ENCODE data around the gene GAGE12G.
"Not testable (repeated sequence)": the region's sequence is repeated elsewhere in the genome, so short reads cannot be mapped to it uniquely, and the experiment has no call there.

Gene GAGE12G, protein sequence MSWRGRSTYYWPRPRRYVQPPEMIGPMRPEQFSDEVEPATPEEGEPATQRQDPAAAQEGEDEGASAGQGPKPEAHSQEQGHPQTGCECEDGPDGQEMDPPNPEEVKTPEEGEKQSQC

DNA sequence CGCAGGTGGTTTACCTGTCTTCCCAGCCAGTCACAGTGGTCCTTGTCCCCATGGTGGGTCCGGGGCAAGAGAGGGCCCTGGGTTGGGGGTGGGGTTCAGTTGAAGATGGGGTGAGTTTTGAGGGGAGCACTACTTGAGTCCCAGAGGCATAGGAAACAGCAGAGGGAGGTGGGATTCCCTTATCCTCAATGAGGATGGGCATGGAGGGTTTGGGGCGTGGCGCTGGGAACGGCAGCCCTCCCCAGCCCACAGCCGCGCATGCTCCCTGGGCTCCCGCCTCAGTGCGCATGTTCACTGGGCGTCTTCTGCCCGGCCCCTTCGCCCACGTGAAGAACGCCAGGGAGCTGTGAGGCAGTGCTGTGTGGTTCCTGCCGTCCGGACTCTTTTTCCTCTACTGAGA is at the start of gene GAGE12G:
Gene GAGE12G, plus strand, starts transcription at position 301 of the 400 bp plus-strand sequence. CDS start 1,155 bp downstream, outside the sequence.
- DNase-seq, result not testable (repeated sequence)

DNA sequence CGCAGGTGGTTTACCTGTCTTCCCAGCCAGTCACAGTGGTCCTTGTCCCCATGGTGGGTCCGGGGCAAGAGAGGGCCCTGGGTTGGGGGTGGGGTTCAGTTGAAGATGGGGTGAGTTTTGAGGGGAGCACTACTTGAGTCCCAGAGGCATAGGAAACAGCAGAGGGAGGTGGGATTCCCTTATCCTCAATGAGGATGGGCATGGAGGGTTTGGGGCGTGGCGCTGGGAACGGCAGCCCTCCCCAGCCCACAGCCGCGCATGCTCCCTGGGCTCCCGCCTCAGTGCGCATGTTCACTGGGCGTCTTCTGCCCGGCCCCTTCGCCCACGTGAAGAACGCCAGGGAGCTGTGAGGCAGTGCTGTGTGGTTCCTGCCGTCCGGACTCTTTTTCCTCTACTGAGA is 38.3 kb upstream of the GAGE12G start, which contains the start of gene GAGE12C:
Gene GAGE12C, plus strand, starts transcription at position 301 of the 400 bp plus-strand sequence. CDS start 1,155 bp downstream, outside the sequence.
- DNase-seq, result not testable (repeated sequence)

DNA sequence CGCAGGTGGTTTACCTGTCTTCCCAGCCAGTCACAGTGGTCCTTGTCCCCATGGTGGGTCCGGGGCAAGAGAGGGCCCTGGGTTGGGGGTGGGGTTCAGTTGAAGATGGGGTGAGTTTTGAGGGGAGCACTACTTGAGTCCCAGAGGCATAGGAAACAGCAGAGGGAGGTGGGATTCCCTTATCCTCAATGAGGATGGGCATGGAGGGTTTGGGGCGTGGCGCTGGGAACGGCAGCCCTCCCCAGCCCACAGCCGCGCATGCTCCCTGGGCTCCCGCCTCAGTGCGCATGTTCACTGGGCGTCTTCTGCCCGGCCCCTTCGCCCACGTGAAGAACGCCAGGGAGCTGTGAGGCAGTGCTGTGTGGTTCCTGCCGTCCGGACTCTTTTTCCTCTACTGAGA is 28.8 kb upstream of the GAGE12G start, which contains the start of gene GAGE12D:
Gene GAGE12D, plus strand, starts transcription at position 301 of the 400 bp plus-strand sequence. CDS start 1,155 bp downstream, outside the sequence.
- not testable (repeated sequence) for DNase-seq

DNA sequence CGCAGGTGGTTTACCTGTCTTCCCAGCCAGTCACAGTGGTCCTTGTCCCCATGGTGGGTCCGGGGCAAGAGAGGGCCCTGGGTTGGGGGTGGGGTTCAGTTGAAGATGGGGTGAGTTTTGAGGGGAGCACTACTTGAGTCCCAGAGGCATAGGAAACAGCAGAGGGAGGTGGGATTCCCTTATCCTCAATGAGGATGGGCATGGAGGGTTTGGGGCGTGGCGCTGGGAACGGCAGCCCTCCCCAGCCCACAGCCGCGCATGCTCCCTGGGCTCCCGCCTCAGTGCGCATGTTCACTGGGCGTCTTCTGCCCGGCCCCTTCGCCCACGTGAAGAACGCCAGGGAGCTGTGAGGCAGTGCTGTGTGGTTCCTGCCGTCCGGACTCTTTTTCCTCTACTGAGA is 19.2 kb upstream of the GAGE12G start, which contains the start of gene GAGE12E:
Gene GAGE12E, plus strand, starts transcription at position 301 of the 400 bp plus-strand sequence. CDS start 1,155 bp downstream, outside the sequence.
- not testable (repeated sequence) for DNase-seq

DNA sequence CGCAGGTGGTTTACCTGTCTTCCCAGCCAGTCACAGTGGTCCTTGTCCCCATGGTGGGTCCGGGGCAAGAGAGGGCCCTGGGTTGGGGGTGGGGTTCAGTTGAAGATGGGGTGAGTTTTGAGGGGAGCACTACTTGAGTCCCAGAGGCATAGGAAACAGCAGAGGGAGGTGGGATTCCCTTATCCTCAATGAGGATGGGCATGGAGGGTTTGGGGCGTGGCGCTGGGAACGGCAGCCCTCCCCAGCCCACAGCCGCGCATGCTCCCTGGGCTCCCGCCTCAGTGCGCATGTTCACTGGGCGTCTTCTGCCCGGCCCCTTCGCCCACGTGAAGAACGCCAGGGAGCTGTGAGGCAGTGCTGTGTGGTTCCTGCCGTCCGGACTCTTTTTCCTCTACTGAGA is 9.7 kb upstream of the GAGE12G start, which contains the start of gene GAGE12F:
Gene GAGE12F, plus strand, starts transcription at position 301 of the 400 bp plus-strand sequence. CDS start 1,155 bp downstream, outside the sequence.
- not testable (repeated sequence) for DNase-seq

DNA sequence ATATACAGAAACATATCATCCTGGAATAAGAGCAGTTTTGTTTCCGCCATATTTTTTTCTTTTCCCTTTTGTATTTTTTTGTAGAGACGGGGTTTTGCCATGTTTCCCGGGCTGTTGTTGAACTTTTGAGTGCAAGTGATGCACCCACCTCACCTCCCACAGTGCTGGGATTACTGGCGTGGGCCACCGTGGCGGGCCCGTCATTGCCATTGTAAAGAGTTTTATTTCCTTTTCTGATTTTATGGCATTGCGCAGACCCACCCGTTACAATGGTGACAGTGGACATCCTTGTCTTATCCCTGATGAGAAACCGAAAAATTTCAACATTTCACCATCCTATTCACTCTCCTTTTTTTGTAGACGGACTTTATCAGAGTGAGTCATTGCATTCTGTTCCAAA is 1.5 kb upstream of the GAGE12G start:
- not testable (repeated sequence) for DNase-seq

DNA sequence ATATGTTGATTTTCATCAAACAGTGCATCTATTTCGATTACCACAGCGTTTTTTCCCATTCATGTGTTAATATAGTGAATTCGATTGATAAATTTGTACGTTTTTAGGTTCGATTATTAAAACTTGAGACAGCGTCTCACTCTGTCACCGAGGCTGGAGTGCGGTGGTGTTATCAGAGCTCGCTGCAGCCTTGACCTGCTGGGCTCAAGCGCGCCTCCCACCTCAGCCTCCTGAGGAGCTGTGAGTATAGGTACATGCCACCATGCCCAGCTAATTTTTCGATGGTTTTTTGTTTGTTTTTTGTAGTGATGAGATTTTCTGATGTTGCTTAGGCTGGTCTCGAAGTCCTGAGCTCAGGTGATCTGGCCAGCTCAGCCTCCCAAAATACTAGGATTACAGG is 1.0 kb upstream of the GAGE12G start:
- not testable (repeated sequence) for DNase-seq

DNA sequence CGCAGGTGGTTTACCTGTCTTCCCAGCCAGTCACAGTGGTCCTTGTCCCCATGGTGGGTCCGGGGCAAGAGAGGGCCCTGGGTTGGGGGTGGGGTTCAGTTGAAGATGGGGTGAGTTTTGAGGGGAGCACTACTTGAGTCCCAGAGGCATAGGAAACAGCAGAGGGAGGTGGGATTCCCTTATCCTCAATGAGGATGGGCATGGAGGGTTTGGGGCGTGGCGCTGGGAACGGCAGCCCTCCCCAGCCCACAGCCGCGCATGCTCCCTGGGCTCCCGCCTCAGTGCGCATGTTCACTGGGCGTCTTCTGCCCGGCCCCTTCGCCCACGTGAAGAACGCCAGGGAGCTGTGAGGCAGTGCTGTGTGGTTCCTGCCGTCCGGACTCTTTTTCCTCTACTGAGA is 9.4 kb downstream of the GAGE12G start, which contains the start of gene GAGE12H:
Gene GAGE12H, plus strand, starts transcription at position 301 of the 400 bp plus-strand sequence. CDS start 1,155 bp downstream, outside the sequence.
- DNase-seq, result not testable (repeated sequence)

DNA sequence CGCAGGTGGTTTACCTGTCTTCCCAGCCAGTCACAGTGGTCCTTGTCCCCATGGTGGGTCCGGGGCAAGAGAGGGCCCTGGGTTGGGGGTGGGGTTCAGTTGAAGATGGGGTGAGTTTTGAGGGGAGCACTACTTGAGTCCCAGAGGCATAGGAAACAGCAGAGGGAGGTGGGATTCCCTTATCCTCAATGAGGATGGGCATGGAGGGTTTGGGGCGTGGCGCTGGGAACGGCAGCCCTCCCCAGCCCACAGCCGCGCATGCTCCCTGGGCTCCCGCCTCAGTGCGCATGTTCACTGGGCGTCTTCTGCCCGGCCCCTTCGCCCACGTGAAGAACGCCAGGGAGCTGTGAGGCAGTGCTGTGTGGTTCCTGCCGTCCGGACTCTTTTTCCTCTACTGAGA is 19.0 kb downstream of the GAGE12G start, which contains the start of gene GAGE2A:
Gene GAGE2A, plus strand, starts transcription at position 301 of the 400 bp plus-strand sequence. CDS start 1,155 bp downstream, outside the sequence.
- DNase-seq, result not testable (repeated sequence)

DNA sequence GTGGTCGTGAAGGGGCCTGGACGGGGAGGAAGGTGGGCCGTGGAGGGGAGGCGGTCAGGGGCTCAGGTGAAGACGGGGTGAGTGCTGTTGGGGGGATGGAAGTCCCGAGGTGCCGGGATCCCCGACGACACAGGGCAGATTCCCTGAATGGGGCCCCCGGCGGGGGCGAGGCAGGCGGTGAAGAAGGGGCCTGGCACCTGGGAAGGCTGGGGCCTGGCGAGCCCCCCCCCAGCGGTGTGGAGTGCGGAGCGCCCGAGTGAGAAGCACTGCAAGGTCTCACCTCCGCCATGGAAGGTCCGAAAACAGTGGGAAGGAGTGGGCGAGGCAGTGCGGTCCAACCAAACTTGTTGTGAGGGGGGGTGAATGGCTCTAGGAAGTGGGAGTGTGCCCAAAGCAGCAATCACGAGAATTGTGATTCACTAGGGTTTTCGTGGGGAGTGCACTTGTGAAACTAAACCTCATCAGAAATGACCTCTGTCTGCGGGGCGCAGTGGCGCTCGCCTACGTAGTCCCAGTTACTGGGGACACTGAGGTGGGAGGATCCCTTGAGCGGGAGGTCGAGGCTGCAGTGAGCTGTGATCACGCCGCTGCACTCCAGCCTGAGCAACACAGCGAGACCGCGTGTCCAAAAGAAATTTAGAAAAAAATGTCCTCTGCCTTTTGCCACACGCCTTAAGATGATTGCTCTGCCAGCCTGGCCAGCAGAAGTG is 19.7 kb downstream of the GAGE12G start:
- DNase-seq, result not testable (repeated sequence)

DNA sequence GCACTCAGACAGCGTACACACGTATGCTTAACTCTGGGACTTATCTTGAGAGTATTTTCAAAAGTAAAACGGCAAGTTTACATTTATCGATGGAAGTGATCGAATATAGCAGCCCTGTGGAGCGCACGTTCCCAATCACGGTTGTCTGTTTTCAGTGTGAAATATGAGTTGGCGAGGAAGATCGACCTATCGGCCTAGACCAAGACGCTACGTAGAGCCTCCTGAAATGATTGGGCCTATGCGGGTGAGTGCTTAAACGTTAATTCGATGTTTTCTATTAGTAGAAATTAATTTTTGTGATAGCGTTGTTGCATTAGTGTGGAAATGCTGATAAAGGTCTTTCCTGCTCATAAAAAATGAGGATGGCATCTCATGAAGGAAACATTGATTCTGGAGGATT is 20.3 kb downstream of the GAGE12G start:
- DNase-seq, result not testable (repeated sequence)

DNA sequence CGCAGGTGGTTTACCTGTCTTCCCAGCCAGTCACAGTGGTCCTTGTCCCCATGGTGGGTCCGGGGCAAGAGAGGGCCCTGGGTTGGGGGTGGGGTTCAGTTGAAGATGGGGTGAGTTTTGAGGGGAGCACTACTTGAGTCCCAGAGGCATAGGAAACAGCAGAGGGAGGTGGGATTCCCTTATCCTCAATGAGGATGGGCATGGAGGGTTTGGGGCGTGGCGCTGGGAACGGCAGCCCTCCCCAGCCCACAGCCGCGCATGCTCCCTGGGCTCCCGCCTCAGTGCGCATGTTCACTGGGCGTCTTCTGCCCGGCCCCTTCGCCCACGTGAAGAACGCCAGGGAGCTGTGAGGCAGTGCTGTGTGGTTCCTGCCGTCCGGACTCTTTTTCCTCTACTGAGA is 28.5 kb downstream of the GAGE12G start, which contains the start of gene GAGE1:
Gene GAGE1, plus strand, starts transcription at position 301 of the 400 bp plus-strand sequence. CDS start 1,155 bp downstream, outside the sequence.
- not testable (repeated sequence) for DNase-seq

DNA sequence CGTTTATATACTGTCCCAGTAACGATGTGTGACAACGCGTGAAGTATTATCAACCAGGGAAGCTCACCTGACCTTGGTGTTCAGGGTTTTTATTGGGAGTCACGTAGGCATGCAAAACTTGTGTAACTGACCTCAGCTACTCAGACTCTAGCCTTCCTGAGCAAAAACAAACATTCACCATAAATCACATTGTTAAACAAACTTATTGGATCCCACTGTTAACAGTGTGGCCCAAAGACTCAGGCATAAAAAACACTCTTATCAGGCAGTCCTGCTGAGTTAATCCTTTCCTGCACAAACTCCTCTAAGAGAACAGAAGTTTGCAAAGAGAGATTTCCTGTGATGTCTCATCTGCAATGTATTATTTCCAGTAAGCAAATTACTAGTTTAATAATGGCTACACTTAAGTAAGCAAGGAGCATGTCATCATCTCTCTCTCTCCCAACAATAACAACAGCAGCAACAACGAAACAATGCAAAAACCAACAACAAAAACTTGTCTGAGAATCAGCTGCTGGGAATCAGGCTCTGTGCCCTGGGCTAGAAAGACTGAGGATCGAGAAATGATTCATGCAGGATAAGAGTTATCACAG is 40.6 kb downstream of the GAGE12G start:
- no peak for DNase-seq

DNA sequence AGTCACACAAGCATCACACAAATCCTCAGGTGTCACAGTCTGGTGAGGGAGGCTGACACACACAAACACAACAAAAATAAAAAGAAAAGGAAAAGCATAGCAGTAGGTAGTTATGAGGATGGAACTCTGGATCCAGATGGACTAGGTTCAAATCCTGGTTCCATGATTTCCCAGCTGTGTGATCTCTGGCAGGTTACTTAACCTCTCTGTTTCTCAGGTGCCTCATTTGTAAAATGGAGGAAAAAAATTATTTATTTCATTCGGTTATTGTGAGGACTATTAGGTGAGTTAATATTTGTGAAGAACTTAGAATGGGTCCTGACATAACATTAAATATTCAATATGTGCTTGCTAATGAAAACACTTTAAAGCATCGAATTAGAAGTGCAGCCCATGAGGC is 48.4 kb downstream of the GAGE12G start:
- DNase-seq, result no peak

Measured in HCEC 1CT (cell line).